Measurements from ENCODE around the gene NT5DC4. TPM values are rescaled to one million over a fixed set of nuclear protein-coding genes. Genes with fewer than 3 reads are reported as not detected.

Gene NT5DC4
- total RNA-seq, 2 donors from 2014 or later = not detected

GRCh38 chr2:112779598-112779997 is 58.8 kb downstream of the NT5DC4 start:
- H3K9me3 ChIP-seq = no peaks in the 10 kb centered on the region
- no peak overlapping the region for H3K9ac ChIP-seq (ENCODE audit: low read depth in 2 of 2, low read length in 2 of 2)
- TF ChIP-seq CTCF (IDR thresholded peaks at IDR 0.05) = no peak
- H3K27me3 ChIP-seq = no peaks in the 10 kb centered on the region
- H3K4me1 ChIP-seq = no peaks in the 10 kb centered on the region
- H3K36me3 ChIP-seq = no peaks in the 10 kb centered on the region
- no peak for DNase-seq
- no peak overlapping the region for H3K4me3 ChIP-seq
- intact Hi-C loops (cut with DNase I) = no loop called here
- no peak overlapping the region for H3K27ac ChIP-seq

GRCh38 chr2:112782234-112782799 is 61.5 kb downstream of the NT5DC4 start:
- no peaks in the 10 kb centered on the region for H3K9me3 ChIP-seq
- H3K4me1 ChIP-seq = no peaks in the 10 kb centered on the region
- no peaks in the 10 kb centered on the region for H3K27me3 ChIP-seq
- H3K27ac ChIP-seq = no peak overlapping the region
- no peaks in the 10 kb centered on the region for H3K36me3 ChIP-seq
- no peak for DNase-seq
- H3K4me3 ChIP-seq = no peak overlapping the region
- no peak overlapping the region for H3K9ac ChIP-seq (ENCODE audit: low read depth in 2 of 2, low read length in 2 of 2)
- intact Hi-C loops (cut with DNase I) = no loop called here
- no peak for TF ChIP-seq CTCF (IDR thresholded peaks at IDR 0.05)

- Histone ChIP-seq H3K27ac (no peak overlapping the region), H3K4me3 (no peak overlapping the region), H3K9me3 (no peaks in the 10 kb centered on the region), H3K36me3 (no peaks in the 10 kb centered on the region), H3K4me1 (no peaks in the 10 kb centered on the region), H3K9ac (ENCODE audit: low read depth in 2 of 2, low read length in 2 of 2) (no peak overlapping the region), H3K27me3 (no peaks in the 10 kb centered on the region)
- intact Hi-C loops (cut with DNase I) = no loop called here
- no peak for DNase-seq
- no peak for TF ChIP-seq CTCF (IDR thresholded peaks at IDR 0.05)
Observed at GRCh38 chr2:112783187-112783714, 62.4 kb downstream of the NT5DC4 start.

GRCh38 chr2:112784199-112785189 is 63.7 kb downstream of the NT5DC4 start, which contains the start of gene IL1A:
Gene IL1A, minus strand, starts transcription at chr2:112784493. Its CDS starts 723 bp downstream, at chr2:112783770.
- no peaks in the 10 kb centered on the region for H3K9me3 ChIP-seq
- peak; percentile 30 for DNase-seq
- no peaks in the 10 kb centered on the region for H3K36me3 ChIP-seq
- H3K4me3 ChIP-seq = no peak within 1 kb of the TSS
- intact Hi-C loops (cut with DNase I) = no loop called here
- H3K27ac ChIP-seq = no peak within 1 kb of the TSS
- TF ChIP-seq CTCF (IDR thresholded peaks at IDR 0.05) = no peak
- H3K27me3 ChIP-seq = no peaks in the 10 kb centered on the region
- no peaks in the 10 kb centered on the region for H3K4me1 ChIP-seq
- H3K9ac ChIP-seq (ENCODE audit: low read depth in 2 of 2, low read length in 2 of 2) = no peak within 1 kb of the TSS

GRCh38 chr2:112787294-112787693 is 66.5 kb downstream of the NT5DC4 start:
- Histone ChIP-seq H3K27me3 (no peaks in the 10 kb centered on the region), H3K4me1 (no peaks in the 10 kb centered on the region), H3K27ac (no peak overlapping the region), H3K4me3 (no peak overlapping the region), H3K36me3 (no peaks in the 10 kb centered on the region), H3K9me3 (no peaks in the 10 kb centered on the region), H3K9ac (ENCODE audit: low read depth in 2 of 2, low read length in 2 of 2) (no peak overlapping the region)
- no peak for DNase-seq
- intact Hi-C loops (cut with DNase I) = no loop called here
- no peak for TF ChIP-seq CTCF (IDR thresholded peaks at IDR 0.05)

All from colonic mucosa (tissue), 4 donors.